Right lung (tissue), 5 donors: ENCODE data around the gene C1QTNF12. TPM values are rescaled to one million over a fixed set of nuclear protein-coding genes. Genes with fewer than 3 reads are reported as not detected.

ENCODE experiments used
- DNase-seq, 2 donors: peaks; one replicate each; pipeline ENCODE4 v3.0.0-alpha.2; 2013
- polyA plus RNA-seq, 5 donors: library from polyadenylated mRNA; unstranded; fragments of 120-200 nt; gene quantifications; one replicate each; pipeline versions ENCODE4 v1.2.1 to v1.2.3, GENCODE V29; 2013; ENCODE audit warnings: inconsistent platforms in 1 of 5, low replicate concordance in 1 of 5; ENCODE audit not compliant: insufficient read length in 5 of 5, insufficient read depth in 1 of 5

C1QTNF12 gene
- polyA plus RNA-seq, 5 donors, result 0.41 to 1.7 (median 0.58) TPM

DNA sequence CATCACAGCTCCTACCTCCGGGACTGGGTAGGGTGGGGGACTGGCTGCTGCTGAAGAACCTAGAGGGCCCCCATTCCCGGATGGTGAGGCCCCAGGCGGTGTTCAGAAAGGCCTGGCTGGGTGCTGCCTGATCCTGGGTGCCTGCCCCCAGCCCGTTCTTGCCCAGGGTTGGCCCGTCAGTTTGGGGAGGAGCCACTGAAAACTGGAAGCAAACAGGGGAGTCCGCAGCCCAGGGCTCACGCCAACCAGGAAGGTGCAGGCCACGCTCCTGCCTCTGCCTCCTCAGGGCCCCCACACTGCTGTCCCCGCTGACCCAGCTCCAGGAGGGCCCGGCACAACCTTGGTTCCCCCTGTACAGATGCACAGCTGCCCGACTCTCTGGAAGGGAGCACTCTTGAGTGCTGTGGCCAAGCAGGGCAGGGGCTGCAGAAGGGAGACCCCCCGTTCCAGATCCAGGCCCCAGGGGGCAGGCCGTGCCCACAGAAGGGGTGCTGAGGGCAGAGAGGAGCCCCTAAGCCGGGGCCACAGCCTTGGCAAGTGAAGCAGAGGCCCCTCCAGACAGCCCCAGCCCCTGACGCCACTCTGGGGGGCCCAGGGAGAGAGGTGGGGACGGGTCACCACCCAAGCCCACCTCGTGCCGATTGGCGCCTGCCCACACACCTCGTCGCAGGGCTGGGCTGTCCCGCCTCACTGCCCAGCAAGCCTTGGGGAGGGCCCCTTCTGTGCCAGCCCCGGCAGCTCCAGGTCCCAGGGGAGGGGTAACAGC lies 5.5 kb downstream of the C1QTNF12 start:
- DNase-seq, result no peak

DNA sequence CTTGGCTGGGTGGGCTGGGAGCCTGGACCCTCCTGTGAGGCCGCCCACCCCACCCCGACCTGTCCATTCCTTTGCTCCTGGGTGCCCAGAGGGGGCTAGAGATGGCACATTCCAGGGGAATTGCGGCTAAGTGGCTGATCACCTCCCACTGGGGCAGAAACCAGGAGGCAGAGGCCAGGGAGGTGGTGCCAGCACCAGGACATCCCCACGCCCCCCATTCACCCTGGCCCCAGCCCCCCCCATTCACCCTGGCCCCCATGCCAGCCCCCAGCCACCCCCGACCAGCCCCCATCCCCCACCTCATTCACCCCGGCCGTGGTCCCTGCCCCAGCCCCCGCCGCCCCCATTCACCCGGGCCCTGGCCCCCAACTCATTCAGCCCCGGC lies 6.2 kb downstream of the C1QTNF12 start:
- no peak for DNase-seq

DNA sequence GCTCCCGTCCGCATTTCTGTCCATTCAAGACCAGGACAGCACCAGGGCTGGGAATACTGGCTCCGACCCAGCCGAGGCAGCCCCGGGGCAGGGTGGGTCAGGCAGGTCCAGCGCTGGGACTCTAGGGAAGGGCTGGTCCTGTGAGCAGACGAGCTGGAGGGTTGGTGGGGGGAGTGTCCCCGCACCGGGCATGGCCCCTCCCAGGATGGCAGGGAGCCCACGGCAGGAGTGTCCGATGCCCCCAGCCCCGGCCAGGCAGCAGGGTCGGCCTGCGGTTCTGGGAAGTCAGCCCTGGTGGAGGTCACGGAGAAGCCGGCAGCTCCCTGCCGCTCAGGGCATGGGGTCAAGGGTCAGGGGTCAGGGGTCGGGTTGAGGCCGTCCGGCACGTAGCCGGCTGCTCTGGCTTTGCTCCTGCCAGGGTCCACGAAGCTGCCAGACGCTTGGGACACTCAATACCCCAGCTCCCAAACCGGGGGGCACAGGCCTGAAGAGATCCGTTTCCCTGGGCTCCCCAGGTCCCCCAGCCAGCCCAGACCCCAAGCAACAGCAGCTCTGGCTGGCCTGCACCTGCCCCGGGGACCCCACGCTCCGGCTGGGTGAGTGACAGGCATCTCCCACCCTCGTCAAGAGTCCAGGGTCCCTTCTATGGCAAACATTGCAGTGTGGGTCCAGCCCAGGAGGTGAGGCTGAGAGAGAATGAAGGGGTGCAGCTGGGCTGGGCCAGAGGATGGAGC lies 6.7 kb downstream of the C1QTNF12 start:
- DNase-seq, result no peak

DNA sequence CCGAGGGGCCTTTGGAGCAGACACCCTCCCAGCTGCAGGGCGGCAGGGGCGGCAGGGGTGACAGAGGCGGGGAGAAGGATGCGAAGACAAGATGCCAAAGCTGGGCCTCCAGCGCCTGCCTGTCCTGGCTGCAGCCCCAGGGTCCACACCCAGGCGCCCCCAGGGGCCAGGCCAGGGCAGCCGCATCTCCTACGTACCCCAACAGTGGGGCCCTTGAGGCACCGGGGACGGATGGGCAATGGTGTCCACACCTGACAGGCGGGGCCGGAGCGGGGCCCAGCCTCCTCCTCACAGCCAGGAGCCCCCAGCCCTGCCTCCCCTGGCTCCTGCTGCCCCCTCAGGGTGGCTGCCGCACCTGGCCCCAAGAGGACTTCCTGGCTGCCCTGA lies 7.3 kb downstream of the C1QTNF12 start:
- no peak for DNase-seq

DNA sequence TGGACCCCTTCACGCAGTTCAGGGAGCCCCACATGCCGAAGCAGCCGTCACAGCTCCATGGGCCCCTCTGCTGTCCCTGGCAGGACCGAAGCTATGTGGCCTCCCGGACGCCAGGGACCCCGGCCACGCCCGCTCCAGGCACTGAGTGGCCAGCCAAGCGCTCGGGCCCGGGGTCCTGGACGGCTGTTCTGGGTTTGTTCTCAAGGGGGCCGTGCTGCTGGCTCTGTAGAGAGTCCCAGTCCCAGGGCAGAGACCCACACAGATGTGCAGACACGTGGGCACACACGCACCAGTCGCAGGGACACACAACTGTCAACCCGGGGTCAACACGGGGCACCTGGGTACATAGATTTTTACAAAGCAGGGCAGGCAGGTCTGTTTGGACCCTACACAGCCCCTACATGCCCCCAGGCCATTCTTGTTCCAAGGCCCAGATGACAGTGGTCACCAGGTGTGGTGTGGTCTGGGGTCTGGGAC lies 7.8 kb downstream of the C1QTNF12 start:
- no peak for DNase-seq

DNA sequence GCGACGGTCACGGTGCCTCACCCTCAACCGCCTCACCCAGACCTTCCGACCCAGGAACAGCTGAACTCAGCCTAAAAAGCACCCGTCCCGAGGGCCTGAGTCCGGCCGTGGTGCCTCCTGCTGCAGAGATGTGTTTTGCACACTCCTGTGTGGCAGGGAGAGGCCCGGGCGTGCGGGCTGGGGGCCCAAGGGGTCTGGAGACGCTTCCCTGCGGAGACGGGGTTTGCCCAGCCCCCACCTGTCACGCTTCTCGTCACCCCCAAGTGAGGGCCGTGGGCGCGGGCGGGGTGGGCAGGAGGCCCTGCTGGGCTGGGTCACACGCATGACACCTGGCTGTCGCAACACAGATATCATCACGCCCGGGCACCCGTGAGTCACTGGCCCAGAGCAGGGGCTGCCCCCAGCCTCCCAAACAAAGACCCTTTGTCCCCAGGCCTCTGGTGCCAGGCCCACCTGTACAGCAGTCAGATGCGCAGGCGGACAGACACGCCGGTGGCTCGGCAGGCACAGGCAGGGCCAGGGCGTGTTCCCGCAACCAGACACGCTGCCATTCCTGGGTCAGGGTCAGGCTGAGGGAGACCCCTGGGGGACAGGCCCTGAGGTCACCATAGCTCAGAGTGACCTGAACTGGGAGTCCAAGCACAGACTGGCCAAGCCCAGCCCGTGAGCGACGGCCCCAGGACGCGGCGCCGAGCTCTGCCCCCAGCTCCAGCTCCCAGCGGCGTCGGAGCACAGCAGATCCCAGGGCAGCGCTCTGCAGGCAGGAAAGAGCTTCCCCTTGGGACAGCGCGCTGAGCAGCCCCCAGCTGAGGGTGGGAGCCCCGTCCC lies 8.4 kb downstream of the C1QTNF12 start:
- DNase-seq, result no peak

DNA sequence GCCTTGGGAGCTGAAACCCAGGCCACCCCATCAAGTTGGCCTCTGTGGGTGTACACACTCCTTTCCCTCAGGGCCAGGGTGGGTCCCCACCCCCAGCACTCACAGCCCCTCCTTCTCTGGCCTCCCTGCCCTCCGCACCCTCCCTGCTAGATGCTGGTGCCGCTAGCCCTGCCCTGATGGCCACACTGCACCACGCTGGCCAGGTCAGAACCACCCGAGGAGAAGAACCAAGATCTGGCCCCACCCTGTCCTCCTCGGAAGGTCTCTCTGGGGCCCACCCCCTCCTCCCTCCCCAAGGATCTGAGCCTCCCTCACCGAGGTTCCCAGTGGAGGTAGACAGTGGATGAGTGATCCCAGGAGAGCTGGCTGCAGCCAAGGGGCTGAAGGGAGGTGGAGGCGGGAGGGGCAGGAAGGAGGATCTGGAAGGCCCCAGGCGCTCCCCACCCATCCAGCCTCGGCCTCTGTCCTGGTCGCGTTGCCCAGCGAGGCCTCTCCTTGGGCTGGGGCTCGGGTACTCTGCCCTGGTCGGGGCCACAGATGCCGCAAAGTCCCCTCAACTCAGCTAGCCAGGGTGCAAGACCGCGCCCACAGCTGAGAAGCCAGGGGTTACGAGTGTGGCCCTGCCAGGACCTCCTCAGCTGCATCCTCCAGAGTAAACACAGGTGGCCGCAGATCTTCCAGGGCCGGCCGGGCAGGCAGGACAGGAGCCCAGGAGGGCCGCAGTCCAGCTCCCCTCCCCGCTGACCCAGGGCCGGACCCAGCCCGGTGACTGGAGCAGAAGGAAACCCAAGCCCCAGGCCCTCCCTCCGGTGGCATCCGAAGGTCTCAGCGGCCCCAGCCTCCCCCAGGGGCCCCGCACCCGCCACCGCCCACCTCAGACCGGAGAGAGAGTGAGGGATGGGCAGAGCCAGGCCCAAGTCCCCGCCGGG lies 9.3 kb downstream of the C1QTNF12 start:
- DNase-seq, result no peak

DNA sequence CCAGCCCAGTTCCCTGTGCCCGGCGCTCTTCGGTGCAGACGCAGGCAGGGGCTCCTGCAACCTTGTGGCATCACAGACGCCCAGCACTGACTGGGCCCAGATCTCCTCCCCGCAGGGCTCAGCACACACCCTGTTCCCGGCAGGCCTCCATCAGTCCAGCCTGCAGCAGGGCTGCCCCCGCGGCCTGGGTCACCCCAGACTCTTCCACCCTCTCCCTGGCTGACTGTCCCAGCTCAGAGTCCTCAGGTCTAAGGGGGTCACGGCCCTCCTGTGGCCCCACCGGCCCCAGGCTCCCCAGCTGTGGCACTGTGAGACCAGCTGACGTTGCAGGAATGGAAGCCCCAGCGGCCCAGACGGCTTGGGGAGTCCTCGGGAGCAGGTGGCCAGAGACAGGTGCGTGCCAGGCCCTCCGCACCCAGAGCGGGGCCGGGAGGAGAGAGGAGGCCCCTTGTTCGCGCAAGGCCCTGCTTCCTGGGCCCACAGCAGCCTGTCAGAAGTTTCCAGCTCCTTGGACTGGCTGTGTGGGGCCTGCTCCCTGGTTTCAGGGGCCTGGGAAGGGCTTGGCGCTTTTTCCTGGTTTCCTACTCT lies 10.3 kb downstream of the C1QTNF12 start:
- no peak for DNase-seq

DNA sequence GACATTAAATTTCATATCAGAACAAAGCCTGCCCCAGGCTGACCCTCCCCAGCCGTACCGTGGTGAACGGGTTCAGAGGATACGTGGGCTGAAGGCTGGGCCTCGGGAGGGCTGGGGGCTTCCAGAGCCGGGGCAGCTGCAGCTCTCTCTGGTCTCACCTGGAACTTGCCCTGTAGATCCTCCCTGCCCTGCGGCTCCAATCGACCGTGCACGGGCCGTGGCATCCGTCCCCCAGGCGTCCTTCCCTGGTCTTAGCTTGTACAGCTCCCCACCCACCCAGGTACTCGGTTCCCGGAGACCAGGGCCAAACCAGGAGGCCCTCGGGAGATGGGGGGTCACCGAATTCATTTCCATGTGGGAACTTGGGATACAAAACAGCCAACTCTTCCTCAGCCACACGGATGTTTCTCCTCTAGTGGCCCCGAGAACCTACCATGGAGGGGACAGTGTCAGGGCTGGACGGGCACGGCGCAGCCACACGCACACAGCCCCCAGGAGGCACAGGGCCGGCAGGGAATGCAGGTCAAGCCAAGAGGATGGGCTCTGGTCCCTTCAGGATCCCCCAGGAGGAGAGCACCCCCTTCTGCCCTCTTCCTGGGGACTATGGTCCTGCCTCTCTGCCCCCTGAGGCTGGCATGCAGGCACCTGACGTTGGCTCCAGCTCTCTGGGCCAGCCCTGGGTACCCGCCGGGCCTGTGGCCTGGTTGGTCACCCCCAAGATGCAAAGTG lies 11.3 kb downstream of the C1QTNF12 start:
- no peak for DNase-seq

DNA sequence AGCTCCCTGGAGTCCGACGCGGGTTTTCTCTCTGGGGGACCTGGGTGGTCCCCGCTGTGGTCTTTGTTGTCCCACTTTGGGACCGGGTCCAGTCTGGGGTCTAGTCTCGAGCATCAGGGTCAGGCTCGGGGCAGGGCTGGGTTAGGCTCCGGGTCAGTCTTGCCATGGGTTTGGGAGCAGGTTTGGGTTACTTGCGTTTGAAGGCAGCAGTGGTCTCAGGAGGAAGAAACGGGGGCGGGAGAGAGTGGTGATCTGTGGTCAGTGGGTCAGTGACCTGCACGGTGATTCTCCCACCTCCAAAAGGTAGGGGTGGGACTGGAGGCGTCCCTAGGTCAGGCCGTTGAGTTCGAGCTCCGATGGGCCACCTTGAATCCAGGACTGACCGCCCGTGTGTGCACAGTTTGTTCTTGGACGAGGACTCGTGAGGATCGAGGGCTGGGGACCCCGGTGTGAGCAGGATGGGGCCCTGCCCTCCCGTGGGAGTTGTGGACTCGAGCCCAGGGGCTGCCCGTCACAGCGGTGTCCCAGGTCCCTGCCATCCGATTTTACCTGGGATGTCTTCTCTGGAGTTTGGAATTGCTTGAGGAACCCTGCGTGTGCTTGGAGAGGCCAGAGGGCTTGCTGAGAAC lies 12.2 kb downstream of the C1QTNF12 start:
- DNase-seq, result no peak

DNA sequence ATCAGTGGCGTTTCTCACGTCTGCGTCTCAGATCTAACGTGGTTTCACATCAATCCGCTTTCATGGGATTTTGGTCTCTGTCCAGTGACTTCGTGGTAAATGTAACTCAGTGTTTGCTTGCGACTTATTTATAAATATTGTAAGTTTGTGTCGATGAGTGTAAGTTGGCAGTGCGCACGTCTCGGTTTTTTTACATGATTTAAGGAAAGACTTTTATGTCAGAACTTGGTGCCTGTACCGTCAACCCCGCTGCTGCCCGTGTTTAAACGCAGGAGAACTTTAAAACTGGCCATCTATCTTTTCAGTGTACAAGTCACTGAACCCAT lies 13.0 kb downstream of the C1QTNF12 start:
- DNase-seq, result no peak

DNA sequence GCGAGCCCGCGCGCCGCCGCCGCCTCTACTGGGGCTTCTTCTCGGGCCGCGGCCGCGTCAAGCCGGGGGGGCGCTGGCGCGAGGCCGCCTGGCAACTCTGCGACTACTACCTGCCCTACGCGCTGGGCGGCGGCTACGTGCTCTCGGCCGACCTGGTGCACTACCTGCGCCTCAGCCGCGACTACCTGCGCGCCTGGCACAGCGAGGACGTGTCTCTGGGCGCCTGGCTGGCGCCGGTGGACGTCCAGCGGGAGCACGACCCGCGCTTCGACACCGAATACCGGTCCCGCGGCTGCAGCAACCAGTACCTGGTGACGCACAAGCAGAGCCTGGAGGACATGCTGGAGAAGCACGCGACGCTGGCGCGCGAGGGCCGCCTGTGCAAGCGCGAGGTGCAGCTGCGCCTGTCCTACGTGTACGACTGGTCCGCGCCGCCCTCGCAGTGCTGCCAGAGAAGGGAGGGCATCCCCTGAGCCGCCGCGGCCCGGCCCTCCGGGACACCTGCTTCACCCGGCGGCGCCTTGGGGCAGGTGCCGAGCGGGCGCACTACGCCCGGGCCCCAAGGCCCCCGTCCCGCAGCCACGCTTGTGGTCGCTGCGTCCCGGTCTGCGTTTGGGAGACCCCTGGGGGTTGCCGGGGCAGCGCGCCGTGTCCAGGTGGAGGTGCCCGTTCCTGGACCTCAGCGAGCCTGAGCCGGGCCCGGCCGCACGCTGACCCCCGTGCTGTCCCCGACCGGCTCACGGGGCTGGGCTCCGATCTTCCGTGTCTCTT lies 13.5 kb downstream of the C1QTNF12 start:
- no peak for DNase-seq

DNA sequence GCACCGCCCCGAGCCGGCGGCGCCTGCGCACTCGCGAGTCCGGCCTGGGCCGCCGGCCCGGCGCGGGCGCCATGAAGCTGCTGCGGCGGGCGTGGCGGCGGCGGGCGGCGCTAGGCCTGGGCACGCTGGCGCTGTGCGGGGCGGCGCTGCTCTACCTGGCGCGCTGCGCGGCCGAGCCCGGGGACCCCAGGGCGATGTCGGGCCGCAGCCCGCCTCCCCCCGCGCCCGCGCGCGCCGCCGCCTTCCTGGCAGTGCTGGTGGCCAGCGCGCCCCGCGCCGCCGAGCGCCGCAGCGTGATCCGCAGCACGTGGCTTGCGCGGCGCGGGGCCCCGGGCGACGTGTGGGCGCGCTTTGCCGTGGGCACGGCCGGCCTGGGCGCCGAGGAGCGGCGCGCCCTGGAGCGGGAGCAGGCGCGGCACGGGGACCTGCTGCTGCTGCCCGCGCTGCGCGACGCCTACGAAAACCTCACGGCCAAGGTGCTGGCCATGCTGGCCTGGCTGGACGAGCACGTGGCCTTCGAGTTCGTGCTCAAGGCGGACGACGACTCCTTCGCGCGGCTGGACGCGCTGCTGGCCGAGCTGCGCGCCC lies 14.2 kb downstream of the C1QTNF12 start, which contains the start of gene B3GALT6:
B3GALT6 (plus strand) TSS at position 30 of the 588 bp plus-strand sequence; CDS start at position 72, 42 bp downstream.
- DNase-seq, result peak in 1 of 2 donors; percentile 13

DNA sequence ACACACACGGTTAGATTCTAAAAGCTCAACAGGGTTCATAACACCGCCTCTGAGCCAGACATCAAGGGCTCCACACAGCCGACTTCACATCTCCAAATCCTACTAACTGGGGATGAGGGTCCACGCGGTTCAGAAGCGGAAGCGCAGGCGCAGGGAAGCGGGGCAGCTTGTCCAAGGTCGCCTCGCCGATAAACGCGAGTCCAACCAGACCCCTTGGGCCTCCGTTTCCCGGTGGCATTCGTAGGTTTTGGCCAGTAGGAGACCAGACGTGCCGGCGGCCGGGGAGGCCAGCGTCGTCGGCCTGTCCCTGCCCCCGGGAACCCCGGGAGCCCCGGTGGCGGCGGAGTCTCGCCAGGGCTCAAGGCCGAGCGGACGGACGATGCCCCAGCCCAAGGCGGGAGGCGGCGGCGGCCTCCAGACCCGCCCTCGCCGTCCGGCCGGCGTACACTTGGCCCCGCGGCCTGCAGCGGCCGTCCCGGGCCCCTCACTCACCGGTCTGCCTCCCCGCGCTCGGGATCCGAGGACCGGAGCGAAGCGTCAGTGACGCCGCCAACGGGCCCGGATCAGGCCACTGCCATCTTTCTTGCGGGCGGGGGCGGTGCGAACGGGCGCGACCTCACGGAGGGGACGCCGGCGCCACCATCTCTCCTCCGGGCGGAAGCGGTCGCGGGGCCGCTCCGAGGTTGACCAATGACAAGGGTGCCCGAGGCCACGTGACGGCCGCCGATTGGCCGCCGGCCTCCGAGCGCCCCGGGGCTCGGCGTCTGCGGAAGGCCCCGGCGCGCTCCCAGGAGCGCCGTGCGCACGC lies 14.9 kb downstream of the C1QTNF12 start, which contains the start of gene SDF4:
SDF4 (minus strand) TSS at position 602 of the 808 bp plus-strand sequence. CDS start 3,229 bp downstream, outside the sequence.
- DNase-seq, result peak; percentile 96 to 97

DNA sequence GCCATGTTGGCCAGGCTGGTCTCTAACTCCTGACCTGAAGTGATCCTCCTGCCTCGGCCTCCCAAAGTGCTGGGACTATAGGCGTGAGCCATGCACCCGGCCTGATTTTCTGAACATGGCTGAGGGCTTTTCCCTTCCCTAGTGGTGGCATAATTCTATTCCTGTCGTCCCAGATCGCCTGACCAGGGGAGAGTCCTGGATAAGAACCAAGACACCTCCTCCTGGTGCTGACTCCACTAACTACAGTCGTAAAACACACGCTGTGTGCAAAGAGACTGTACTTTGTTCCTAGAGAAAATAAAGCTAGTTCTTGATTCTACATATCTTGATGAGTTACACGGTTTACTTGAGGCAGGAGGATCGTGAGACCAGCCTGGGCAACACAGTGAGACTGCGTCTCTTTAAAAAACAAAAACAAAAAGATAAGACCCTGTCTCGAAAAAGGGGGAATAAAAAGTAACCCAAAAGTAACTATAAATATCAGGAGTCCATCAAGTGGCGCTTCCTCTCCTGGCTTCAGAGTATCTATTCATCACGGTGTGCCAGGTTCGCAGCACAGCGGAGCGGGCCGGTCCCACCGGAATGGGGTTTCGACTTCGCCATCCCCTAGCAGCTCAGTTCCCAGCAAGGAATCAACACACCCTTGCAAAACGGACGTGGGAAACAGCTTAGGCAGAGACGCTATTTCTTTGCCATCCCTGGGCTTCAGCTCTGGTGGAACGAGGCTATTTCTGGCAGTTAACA lies 15.7 kb downstream of the C1QTNF12 start:
- no peak for DNase-seq

DNA sequence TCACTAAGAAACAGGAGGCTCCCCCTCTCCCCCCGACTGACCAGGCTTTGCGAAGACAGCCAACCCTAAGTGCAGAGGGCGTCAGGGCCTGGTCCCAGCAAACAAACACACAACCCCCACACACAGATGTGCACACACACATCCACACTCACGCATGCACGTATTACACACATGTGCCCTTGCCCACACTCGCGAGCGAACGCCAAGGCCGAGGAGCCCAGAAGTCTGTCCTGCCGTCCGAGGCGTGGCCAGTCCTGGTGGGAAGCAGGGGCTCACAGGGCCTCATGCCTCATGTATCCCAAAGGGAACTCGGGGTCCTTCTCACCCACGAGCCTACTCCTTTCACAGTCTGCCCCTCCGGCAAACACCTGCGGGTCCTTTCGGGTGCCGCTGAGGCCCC lies 16.8 kb downstream of the C1QTNF12 start:
- no peak for DNase-seq
